ENCODE data around the gene OR10K2. TPM values are rescaled to one million over a fixed set of nuclear protein-coding genes. Genes with fewer than 3 reads are reported as not detected.
"Not testable (repeated sequence)": the region's sequence is repeated elsewhere in the genome, so short reads cannot be mapped to it uniquely, and the experiment has no call there.

The OR10K2 gene
- polyA plus RNA-seq, 1 experiment: not detected

DNA sequence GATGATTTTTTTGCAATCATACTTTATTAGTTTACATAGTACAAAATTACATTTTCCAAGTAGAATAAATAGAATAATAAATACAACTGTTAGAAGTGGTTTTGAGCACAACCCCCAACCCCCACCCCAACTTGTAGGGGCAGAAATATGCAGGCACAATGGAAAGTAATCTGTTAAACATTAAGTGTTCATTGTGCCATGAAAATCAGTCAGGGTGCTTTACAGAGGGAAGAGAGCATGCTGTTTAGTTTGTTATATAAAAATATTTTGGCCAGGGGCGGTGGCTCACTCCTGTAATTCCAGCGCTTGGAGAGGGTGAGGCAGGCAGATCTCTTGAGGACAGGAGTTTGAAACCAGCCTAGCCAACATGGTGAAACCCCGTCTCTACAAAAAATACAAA is 29.4 kb downstream of the OR10K2 start:
- TF ChIP-seq, protein P1, sequence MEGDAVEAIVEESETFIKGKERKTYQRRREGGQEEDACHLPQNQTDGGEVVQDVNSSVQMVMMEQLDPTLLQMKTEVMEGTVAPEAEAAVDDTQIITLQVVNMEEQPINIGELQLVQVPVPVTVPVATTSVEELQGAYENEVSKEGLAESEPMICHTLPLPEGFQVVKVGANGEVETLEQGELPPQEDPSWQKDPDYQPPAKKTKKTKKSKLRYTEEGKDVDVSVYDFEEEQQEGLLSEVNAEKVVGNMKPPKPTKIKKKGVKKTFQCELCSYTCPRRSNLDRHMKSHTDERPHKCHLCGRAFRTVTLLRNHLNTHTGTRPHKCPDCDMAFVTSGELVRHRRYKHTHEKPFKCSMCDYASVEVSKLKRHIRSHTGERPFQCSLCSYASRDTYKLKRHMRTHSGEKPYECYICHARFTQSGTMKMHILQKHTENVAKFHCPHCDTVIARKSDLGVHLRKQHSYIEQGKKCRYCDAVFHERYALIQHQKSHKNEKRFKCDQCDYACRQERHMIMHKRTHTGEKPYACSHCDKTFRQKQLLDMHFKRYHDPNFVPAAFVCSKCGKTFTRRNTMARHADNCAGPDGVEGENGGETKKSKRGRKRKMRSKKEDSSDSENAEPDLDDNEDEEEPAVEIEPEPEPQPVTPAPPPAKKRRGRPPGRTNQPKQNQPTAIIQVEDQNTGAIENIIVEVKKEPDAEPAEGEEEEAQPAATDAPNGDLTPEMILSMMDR (IDR thresholded peaks at IDR 0.05; ENCODE audit: low read depth, low read length): no peak
- ChIA-PET CTCF (no interaction called here), POLR2A (no interaction called here)

DNA sequence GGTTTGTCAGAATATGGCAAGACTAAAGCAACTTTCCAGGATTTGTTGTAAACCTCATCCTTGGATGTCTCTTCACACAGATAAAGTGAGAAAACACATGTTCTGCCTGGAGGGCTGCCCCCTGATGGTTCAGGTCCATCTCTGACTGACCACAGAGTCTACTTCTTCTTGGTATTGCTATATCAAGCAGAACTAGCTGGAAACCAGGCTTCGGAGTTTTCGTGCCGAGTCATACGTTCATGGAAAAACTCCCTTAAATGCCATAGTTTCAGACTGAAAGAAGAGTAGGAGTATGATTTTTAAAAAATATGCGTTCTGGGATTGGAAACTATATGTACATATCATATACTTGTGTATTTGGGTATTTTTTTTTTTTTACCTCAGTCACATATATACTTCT is 32.6 kb downstream of the OR10K2 start:
- H3K4me3 ChIP-seq (ENCODE audit: low read depth, low read length): no peak overlapping the region
- ChIA-PET POLR2A (no interaction called here), CTCF (no interaction called here)

More for the DNA sequence above, 29.4 kb downstream of the OR10K2 start:
- Histone ChIP-seq H3K9me3 (ENCODE audit: control insufficient read depth, insufficient read depth, low read length) (no peaks in the 10 kb centered on the region), H3K4me3 (ENCODE audit: low read depth, low read length) (no peak overlapping the region), H3K27ac (ENCODE audit: low read depth, low read length) (no peak overlapping the region), H3K27me3 (ENCODE audit: control insufficient read depth, insufficient read depth, low read length) (no peaks in the 10 kb centered on the region)
- DNase-seq (ENCODE audit: low read depth, low spot score): no peak

DNA sequence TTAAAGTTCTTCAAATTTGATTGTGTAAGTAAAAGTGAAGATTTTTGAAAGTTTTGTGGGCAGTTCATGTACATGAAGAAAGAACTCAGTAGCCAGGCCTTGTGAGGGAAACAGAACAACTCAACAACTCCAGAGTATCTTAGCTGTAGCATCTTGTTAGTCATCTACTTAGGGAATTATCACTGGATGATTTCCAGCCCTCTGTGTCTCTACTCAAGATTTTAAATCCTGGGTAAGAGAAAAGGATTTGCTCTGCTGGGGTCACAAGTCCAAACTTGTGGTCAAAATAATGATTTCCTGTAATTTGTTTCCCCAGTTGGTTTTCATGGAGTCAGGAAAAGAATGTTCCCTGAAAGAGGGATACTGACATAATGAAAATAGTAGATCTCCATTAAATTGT is 34.9 kb downstream of the OR10K2 start:
- H3K27me3 ChIP-seq (ENCODE audit: control insufficient read depth, insufficient read depth, low read length): no peaks in the 10 kb centered on the region
- H3K27ac ChIP-seq (ENCODE audit: low read depth, low read length): no peak overlapping the region
- POLR2A ChIA-PET: no interaction called here
- TF ChIP-seq, protein P1 (IDR thresholded peaks at IDR 0.05; ENCODE audit: low read depth, low read length): no peak
- CTCF ChIA-PET: no interaction called here
- H3K4me3 ChIP-seq (ENCODE audit: low read depth, low read length): no peak overlapping the region
- DNase-seq (ENCODE audit: low read depth, low spot score): no peak
- H3K9me3 ChIP-seq (ENCODE audit: control insufficient read depth, insufficient read depth, low read length): no peaks in the 10 kb centered on the region

More for the DNA sequence above, 32.6 kb downstream of the OR10K2 start:
- TF ChIP-seq, protein P1 (IDR thresholded peaks at IDR 0.05; ENCODE audit: low read depth, low read length): no peak
- Histone ChIP-seq H3K27ac (ENCODE audit: low read depth, low read length) (no peak overlapping the region), H3K9me3 (ENCODE audit: control insufficient read depth, insufficient read depth, low read length) (no peaks in the 10 kb centered on the region), H3K27me3 (ENCODE audit: control insufficient read depth, insufficient read depth, low read length) (no peaks in the 10 kb centered on the region)
- no peak for DNase-seq (ENCODE audit: low read depth, low spot score)

DNA sequence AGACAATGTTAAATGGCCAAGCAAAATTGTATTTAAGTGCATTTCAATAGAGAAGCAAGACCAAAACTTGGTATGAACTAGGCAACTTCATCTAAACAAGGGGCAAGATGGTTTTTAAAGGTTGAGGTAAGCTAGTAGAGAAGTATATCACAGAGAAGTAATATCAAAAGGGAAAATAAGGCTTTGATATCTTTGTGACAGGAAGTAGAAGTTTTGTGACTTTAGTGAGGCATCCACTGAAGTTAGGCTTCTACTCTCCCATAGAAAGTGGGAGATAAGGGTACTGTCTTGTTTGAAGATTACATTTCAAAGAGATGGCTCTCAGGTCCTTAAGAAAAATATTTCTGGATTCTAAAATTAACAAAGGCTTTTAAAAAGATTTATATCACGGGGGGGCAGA is 35.7 kb downstream of the OR10K2 start:
- H3K27me3 ChIP-seq (ENCODE audit: control insufficient read depth, insufficient read depth, low read length): no peaks in the 10 kb centered on the region
- H3K9me3 ChIP-seq (ENCODE audit: control insufficient read depth, insufficient read depth, low read length): no peaks in the 10 kb centered on the region
- ChIA-PET CTCF (no interaction called here), POLR2A (no interaction called here)
- no peak overlapping the region for H3K27ac ChIP-seq (ENCODE audit: low read depth, low read length)
- no peak overlapping the region for H3K4me3 ChIP-seq (ENCODE audit: low read depth, low read length)
- no peak for DNase-seq (ENCODE audit: low read depth, low spot score)
- TF ChIP-seq, protein P1 (IDR thresholded peaks at IDR 0.05; ENCODE audit: low read depth, low read length): no peak

DNA sequence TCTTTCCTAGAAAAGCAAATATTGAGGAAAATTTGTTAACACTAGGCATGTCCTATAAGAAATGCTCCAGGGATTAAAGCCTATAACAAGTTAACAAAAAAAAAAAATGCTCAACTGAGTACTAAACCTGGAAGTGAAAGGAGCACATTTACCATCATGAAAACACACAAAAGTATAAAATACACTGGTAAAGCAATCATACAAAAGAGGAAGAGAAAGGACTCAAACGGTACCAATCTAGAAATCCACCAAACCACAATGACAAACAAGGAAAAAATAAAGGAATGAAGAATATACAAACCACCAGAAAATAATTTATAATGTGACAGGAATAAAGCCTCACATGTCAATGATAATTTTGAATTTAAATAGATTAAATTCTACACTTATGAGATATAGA is 51.2 kb downstream of the OR10K2 start:
- POLR2A ChIA-PET: no interaction called here
- TF ChIP-seq, protein P1 (IDR thresholded peaks at IDR 0.05; ENCODE audit: low read depth, low read length): no peak
- Histone ChIP-seq H3K27ac (ENCODE audit: low read depth, low read length) (no peak overlapping the region), H3K4me3 (ENCODE audit: low read depth, low read length) (no peak overlapping the region), H3K9me3 (ENCODE audit: control insufficient read depth, insufficient read depth, low read length) (peaks cover 9% of the 10 kb centered on the region), H3K27me3 (ENCODE audit: control insufficient read depth, insufficient read depth, low read length) (no peaks in the 10 kb centered on the region)
- CTCF ChIA-PET: no interaction called here
- DNase-seq (ENCODE audit: low read depth, low spot score): no peak

DNA sequence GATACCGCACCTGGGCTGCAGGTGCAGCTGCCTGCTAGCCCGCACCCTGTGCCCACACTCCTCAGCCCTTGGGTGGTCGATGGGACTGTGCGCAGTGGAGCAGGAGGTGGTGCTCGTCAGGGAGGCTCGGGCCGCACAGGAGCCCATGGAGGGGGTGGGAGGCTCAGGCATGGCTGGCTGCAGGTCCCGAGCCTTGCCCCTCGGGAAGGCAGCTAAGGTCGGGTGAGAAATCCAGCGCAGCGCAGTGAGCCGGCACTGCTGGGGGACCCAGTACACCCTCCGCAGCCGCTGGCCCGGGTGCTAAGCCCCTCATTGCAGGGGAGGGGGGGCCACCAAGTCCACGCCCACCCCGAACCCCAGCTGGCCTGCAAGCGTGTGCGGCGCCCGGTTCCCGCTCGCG is 51.9 kb downstream of the OR10K2 start:
- H3K27ac ChIP-seq (ENCODE audit: low read depth, low read length); H3K4me3 ChIP-seq (ENCODE audit: low read depth, low read length); DNase-seq (ENCODE audit: low read depth, low spot score); H3K9me3 ChIP-seq (ENCODE audit: control insufficient read depth, insufficient read depth, low read length); POLR2A ChIA-PET; H3K27me3 ChIP-seq (ENCODE audit: control insufficient read depth, insufficient read depth, low read length); CTCF ChIA-PET: not testable (repeated sequence)

Data from AG04450 (cell line).